Uterus (tissue), 4 donors: Measurements from ENCODE around the gene CPSF7. TPM values are rescaled to one million over a fixed set of nuclear protein-coding genes. Genes with fewer than 3 reads are reported as not detected.

Source experiments
- DNase-seq, 2 donors: peaks; one replicate each; pipeline ENCODE4 v3.0.0-alpha.2; 2019 to 2020
- H3K27ac ChIP-seq, 2 donors: fragments of 200-600 bp; sonication (generic); 1 replicate in 1 of 2; 2 replicates in 1 of 2; pipeline ENCODE4 v1.5.1; 2016 to 2018
- H3K27me3 ChIP-seq, 2 donors: fragments of 200-600 bp; sonication (generic); one replicate each; pipeline ENCODE4 v1.5.1; 2018 to 2019; ENCODE audit warnings: control low read depth in 1 of 2
- H3K36me3 ChIP-seq, 2 donors: fragments of 200-600 bp; sonication (generic); one replicate each; pipeline ENCODE4 v1.5.1; 2019; ENCODE audit warnings: control low read depth in 1 of 2
- H3K4me1 ChIP-seq, 2 donors: fragments of 200-600 bp; sonication (generic); one replicate each; pipeline ENCODE4 v1.5.1; 2018 to 2019; ENCODE audit warnings: control low read depth in 1 of 2
- H3K4me3 ChIP-seq, 2 donors: fragments of 200-600 bp; sonication (generic); 1 replicate in 1 of 2; 2 replicates in 1 of 2; pipeline ENCODE4 v1.5.1; 2018 to 2019; ENCODE audit warnings: mild to moderate bottlenecking in 1 of 2
- H3K9me3 ChIP-seq, 2 donors: fragments of 200-600 bp; sonication (generic); one replicate each; pipeline ENCODE4 v1.5.1; 2019; ENCODE audit warnings: control low read depth in 1 of 2
- CTCF ChIP-seq, 4 experiments: fragments of 200-600 bp in 2 of 4; fragments of 450-650 bp in 2 of 4; sonication (generic) in 2 of 4; IDR thresholded peaks; one replicate each; pipeline ENCODE4 v1.5.1; 2016 to 2019; ENCODE audit warnings: antibody characterized with exemption in 4 of 4, mild to moderate bottlenecking in 2 of 4, moderate library complexity in 1 of 4
- POLR2A ChIP-seq, 2 donors: fragments of 450-650 bp; IDR thresholded peaks; one replicate each; pipeline ENCODE4 v1.6.1; 2016; ENCODE audit warnings: antibody characterized with exemption in 2 of 2, mild to moderate bottlenecking in 1 of 2, moderate library complexity in 1 of 2
- intact Hi-C: fragments of 100-400 bp; cut with DNase I; formaldehyde crosslinking; loops from one replicate; pipeline ENCODE4 v1.15.1; 2023; ENCODE audit warnings: low total_unique reads
- total RNA-seq, 4 donors: library from RNA; depleted of rRNA in 3 of 4; stranded (reverse); fragments of >200 nt in 3 of 4; gene quantifications; one replicate each; pipeline versions ENCODE4 v1.1.0 to v1.2.4, GENCODE V29; 2014 to 2023
- donor health status: DM: yes; HTN: yes; CAD: no.

CPSF7 gene
- total RNA-seq, 4 donors from 2014 or later, result 30.0 to 122 (median 56.5) TPM

DNA sequence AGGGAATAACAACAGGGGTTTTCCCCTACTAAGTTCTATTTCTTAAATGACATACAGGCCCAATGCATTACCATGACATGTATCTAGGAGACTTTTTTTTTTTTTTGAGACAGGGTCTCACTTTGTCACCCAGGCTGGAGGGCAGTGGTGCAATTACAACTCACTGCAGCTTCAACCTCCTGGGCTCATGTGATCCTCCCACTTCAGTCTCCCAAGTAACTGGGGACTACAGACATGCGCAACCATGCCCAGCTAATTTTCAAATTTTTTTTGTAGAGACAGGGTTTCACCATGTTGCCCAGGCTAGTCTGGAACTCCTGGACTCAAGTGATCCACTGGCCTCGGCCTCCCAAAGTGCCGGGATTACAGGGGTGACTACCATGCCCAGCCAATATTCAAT is 7.5 kb downstream of the CPSF7 start:
- Histone ChIP-seq H3K4me1 (peaks cover 0 to 5% of the 10 kb centered on the region in 2 donors), H3K36me3 (no peaks in the 10 kb centered on the region), H3K9me3 (no peaks in the 10 kb centered on the region), H3K27me3 (no peaks in the 10 kb centered on the region), H3K4me3 (no peak overlapping the region), H3K27ac (no peak overlapping the region)
- TF ChIP-seq CTCF (IDR thresholded peaks at IDR 0.05) (no peak), POLR2A (IDR thresholded peaks at IDR 0.05) (no peak)
- intact Hi-C loops, result no loop called here
- no peak for DNase-seq

DNA sequence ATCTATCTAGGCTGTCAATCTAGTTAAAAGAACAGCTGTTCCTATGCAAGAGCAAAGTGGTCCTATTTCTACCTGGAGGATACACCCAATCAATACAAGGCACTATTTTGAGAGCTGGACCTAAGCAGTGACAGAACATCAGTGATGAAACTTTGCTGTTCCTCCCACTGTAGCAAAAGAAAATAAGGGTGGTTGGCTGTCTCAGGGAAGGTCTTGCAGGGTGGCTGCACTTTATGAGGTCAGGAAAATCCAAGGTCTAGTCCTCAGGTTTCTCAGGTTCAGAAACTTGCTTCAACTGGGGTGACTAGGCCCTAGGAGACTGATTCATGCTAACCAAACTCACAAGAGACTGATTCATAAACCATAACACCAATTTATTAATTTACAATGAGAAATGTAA is 11.6 kb downstream of the CPSF7 start:
- H3K4me1 ChIP-seq, result no peaks in the 10 kb centered on the region
- intact Hi-C loops, result no loop called here

DNA sequence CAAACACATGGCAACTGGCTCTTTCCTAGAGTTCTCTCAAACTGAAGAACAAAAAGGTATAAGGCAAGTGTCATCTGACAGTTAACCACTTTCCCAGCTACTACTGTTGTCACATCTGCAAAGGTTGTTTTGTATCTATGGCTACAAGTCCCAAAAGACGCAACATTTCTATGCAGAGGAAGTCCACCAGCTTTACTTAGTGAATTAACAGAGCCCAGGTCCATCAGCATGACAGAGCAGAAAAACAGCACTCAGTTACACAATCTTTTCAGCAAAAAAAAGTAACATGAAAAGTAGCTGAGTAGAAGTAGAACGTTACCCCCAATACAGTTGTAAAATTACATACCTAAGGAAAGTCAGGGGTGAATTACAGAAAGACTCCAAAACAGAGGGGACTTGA is 12.1 kb downstream of the CPSF7 start:
- no peaks in the 10 kb centered on the region for H3K36me3 ChIP-seq
- H3K4me1 ChIP-seq, result no peaks in the 10 kb centered on the region

More for the DNA sequence above, 11.6 kb downstream of the CPSF7 start:
- Histone ChIP-seq H3K36me3 (no peaks in the 10 kb centered on the region), H3K9me3 (no peaks in the 10 kb centered on the region), H3K4me3 (no peak overlapping the region), H3K27ac (no peak overlapping the region), H3K27me3 (no peaks in the 10 kb centered on the region)
- no peak for DNase-seq
- TF ChIP-seq POLR2A (IDR thresholded peaks at IDR 0.05) (no peak), CTCF (IDR thresholded peaks at IDR 0.05) (no peak)

GRCh38 chr11:61416941-61417340 is 12.8 kb downstream of the CPSF7 start:
- no peak overlapping the region for H3K27ac ChIP-seq

More for the DNA sequence above, 12.1 kb downstream of the CPSF7 start:
- Histone ChIP-seq H3K27me3 (no peaks in the 10 kb centered on the region), H3K4me3 (no peak overlapping the region), H3K9me3 (no peaks in the 10 kb centered on the region), H3K27ac (no peak overlapping the region)
- DNase-seq, result no peak
- intact Hi-C loops, result no loop called here
- no peak for TF ChIP-seq CTCF (IDR thresholded peaks at IDR 0.05)
- TF ChIP-seq POLR2A (IDR thresholded peaks at IDR 0.05), result no peak

DNA sequence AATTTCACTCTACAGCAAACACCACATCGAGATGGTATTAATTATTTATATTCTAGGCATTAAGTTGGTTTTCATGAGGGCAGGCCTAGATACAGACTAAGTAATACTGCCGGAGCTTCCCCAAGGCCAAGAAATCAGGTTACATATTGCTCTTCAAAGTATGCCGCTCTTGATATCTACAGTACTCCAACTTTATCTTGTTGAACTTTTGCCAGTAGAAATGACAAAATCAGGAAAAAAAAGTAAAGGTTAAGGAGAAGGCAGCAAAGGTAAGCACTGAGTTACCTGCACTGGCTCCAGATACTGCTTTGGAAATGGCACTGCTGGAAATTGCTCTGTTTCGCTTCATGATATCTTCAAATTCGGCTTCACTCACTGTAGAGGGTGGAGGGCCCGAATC is 14.4 kb downstream of the CPSF7 start:
- no peak for TF ChIP-seq CTCF (IDR thresholded peaks at IDR 0.05)
- TF ChIP-seq POLR2A (IDR thresholded peaks at IDR 0.05), result no peak
- Histone ChIP-seq H3K4me3 (no peak overlapping the region), H3K27ac (no peak overlapping the region), H3K36me3 (no peaks in the 10 kb centered on the region), H3K4me1 (no peaks in the 10 kb centered on the region), H3K9me3 (no peaks in the 10 kb centered on the region), H3K27me3 (no peaks in the 10 kb centered on the region)
- no peak for DNase-seq
- intact Hi-C loops, result no loop called here

More at GRCh38 chr11:61416941-61417340, 12.8 kb downstream of the CPSF7 start:
- Histone ChIP-seq H3K36me3 (no peaks in the 10 kb centered on the region), H3K4me1 (no peaks in the 10 kb centered on the region), H3K9me3 (no peaks in the 10 kb centered on the region), H3K4me3 (no peak overlapping the region), H3K27me3 (no peaks in the 10 kb centered on the region)
- DNase-seq, result no peak
- intact Hi-C loops, result no loop called here
- no peak for TF ChIP-seq CTCF (IDR thresholded peaks at IDR 0.05)
- TF ChIP-seq POLR2A (IDR thresholded peaks at IDR 0.05), result no peak
